ENCODE data around the gene SUPT4H1.

SUPT4H1 gene

GRCh38 chr17:58317421-58318064 lies 34.5 kb downstream of the SUPT4H1 start:
- DNase-seq (ENCODE audit: low read depth): no peak

DNA sequence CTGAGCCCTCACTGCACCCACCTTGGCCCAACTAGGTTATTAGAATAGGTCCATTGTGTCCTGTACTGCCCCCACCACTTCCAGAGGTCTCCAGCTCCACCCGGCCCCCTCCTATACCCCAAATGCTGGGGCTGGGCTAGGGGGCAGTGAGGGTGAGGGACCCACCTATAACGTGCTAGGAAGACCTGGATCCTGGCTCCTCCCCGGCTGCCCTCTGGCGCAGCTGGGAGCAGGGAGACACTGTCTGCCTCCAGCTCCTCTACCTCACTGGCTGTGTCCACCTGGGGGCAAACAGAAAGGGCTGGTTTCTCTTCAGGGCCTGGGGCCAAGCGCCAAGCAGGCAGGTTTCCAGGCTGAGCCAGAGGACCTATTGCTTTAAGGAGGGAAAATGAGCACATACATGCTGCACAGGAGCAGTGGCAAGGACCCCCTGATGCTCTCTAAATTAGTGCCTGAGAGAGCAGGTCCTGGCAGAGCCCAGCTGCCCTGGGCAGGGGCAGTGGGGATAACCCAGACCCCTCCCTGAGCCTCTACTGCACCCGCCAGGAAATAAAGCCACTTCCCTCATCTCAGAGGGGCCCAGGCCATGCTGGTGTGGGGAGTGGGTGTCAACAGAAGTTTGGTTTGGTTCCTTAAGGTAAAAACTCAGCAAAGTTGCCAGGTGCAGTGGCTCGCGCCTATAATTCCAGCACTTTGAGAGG lies 35.6 kb downstream of the SUPT4H1 start:
- DNase-seq (ENCODE audit: low read depth): no peak

GRCh38 chr17:58315750-58316149 lies 36.3 kb downstream of the SUPT4H1 start:
- DNase-seq (ENCODE audit: low read depth): no peak

GRCh38 chr17:58315281-58315711 lies 36.7 kb downstream of the SUPT4H1 start:
- DNase-seq (ENCODE audit: low read depth): no peak

DNA sequence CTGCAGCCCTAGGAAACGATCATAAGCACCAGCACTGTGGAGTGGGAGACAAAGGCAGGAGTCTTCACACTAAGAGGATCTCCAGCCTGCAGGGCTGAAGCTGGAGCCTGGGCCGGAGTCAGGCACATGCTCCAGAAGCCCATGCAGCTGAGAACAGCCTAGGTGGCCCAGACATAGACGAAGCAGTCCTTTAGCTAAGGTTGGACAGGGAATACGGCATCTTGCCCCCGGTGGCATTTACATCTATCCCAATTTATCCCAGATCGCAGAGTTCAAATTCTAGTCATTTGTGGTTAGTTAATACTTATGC lies 37.3 kb downstream of the SUPT4H1 start:
- no peak for DNase-seq (ENCODE audit: low read depth)

DNA sequence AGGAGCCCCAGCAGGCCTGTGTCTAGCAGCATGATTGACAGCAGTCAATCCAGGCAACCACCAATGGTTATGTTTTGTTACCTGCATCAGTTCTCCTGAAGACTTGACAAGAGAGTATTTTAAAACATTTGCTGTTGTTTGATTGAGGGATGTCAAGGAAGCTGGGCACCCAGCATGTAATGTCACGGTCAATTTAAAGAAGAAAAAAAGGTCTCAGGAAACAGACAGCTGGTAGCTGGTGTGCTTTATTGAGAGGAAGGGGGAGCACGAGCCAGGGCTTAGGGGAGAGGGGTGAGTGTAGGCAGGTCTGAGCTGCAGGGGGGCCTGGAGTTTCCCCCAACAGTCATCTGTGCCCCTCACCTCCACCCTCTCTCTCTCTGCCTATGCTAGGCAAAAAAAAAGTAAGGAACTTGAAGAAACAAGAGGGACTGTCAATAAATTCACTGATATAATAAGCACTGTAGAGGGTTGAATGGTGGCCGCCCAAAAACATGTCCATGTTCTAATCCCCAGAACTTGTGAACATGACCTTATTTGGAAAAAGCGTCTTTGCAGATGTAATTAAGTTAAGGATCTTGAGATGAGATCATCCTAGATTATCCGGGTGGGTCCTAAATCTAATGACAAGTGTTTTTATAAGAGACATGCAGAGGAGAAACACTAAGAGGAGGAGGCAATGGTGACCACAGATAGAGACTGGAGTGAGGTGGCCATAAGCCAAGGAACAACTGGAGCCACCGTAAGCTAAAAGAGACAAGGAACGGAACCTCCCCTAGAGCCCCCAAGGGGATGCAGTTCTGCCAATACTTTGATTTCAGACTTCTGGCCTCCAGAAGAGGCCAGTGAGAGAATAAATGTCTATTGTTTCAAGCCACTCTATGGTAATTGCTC lies 37.9 kb downstream of the SUPT4H1 start:
- no peak for DNase-seq (ENCODE audit: low read depth)

DNA sequence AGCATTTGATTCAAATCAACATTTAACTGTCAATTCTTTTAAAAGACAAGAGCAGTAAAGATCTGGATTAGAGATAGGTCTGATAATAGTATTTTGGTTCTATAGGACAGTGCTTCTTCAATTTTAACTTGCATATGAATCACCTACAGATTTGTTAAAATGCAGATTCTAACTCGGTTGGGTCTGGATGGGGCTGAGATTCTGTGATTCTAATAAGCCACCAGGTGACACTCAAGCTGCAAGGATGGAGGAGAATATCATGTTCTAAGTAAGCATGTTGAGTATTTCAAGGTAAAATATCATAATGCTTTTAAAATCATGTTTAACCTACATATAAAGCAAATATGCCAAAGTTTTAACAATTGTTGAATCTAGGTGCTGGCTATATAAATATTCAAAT lies 39.2 kb downstream of the SUPT4H1 start:
- no peak for DNase-seq (ENCODE audit: low read depth)

- DNase-seq (ENCODE audit: low read depth): no peak
Measured at GRCh38 chr17:58312021-58312630, 39.9 kb downstream of the SUPT4H1 start.

DNA sequence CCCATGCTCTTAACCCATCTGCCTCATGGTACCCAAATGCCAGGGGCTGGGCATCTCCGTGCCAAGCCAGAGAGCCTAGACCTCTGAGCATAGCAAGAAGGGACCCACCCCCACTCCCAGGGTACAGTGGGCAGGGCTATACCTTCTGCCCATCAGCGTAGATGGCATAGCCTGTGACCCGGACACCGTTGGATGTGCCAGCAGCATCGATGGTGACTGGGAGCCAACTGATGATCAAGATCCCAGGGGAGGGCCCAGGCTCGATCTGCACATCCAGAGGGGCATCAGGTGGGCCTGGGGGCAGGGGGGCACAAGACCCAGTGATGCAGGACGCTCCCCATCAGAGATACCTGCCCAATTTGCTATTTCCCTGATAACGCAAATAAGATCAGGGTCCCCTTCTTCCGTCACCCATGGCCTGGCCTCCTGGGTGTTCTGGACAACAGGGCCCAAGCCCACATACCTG lies 40.5 kb downstream of the SUPT4H1 start:
- no peak for DNase-seq (ENCODE audit: low read depth)

DNA sequence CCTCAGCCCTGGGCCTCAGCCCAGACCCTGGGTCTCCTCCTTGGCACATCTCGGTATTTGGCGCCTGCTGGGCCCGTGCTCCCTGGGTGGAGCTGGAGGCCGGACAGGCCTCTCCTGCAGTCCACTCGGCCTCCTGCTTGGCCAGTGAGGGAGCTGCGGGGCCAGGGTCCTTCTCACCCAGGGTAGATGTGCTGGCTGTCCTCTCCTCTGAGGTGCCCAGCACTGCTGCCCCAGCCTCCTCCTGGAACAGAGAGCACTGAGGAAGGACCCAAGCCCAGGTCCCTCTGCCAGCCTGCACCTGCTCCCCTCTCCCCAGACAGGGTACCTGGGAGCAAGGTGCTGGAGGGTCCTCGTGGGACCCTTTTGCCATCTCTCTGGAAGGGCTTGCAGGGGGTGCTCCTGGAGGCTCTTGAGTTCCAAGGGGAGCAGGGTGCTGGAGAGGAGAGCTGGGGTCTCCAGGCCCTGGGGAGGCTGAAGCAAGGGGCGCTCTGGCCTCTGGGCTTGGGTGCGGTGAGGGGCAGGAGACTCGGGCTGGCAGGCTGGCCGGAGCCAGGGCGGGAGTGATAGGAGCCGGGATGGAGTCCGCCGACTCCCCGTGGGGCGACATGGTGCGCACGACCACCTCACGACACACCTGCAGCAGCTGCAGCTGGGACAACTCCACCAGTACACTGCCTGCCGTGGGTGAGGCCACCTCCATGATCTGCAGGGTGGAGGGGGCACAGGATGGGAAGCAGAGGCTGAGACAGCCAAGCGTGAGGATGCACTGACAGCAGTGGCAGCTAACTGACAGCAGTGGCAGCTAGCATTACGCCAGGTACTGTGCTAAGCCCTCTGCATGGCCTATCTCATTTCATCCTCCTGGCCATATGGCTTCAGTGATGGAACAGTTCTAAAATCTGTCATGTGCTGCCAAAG lies 41.2 kb downstream of the SUPT4H1 start:
- no peak for DNase-seq (ENCODE audit: low read depth)

GRCh38 chr17:58309918-58310259 lies 42.1 kb downstream of the SUPT4H1 start:
- DNase-seq (ENCODE audit: low read depth): no peak

DNA sequence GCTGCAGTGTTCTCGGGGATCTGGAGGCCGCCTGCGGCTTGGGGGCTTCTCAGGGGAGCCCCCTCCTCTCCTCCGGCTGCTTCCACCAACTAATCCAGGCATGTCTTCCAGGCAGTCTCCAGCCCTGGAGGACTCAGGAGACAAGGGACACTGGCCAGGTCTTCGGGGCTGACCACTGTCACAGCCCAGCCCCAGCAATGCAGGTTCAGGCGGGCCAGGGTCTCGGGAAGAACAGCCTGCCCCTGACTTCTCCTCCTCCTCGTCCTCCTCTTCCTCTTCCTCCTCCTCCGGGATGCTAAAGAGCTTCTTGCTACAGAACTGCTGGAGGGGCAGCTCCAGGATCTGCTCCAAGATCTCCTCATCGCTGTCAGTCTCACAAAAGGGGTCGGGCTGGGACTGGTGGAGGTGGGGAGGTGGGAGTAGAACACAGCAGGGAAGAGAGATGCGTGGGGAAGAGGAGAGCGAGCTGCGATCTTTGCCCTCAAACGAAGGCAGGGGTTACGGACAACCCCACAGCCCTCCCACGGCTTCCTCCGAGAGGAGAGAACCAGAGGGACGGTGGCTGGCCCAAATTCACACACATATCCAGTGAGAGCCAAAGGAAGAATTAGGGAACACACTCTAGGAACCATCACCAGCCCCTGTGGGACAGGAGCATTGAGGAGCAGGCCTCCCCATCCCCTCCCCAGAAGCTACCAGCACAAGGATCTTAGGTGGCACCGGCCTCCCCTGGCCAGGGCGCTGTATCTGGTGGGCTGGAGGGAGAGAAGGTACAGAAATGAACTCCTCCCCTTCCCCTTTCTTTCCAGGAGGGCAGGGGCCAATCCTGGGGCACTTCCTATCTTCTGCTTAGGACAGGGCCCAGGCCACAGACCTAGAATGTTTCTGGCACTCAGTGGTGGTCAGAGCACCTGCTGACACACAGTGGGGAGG lies 42.8 kb downstream of the SUPT4H1 start:
- DNase-seq (ENCODE audit: low read depth): no peak

- no peak for DNase-seq (ENCODE audit: low read depth)
Measured at GRCh38 chr17:58308173-58308984, 43.6 kb downstream of the SUPT4H1 start.

GRCh38 chr17:58307468-58308172 lies 44.4 kb downstream of the SUPT4H1 start:
- no peak for DNase-seq (ENCODE audit: low read depth)

GRCh38 chr17:58306131-58306951 lies 45.7 kb downstream of the SUPT4H1 start:
- DNase-seq (ENCODE audit: low read depth): no peak

DNA sequence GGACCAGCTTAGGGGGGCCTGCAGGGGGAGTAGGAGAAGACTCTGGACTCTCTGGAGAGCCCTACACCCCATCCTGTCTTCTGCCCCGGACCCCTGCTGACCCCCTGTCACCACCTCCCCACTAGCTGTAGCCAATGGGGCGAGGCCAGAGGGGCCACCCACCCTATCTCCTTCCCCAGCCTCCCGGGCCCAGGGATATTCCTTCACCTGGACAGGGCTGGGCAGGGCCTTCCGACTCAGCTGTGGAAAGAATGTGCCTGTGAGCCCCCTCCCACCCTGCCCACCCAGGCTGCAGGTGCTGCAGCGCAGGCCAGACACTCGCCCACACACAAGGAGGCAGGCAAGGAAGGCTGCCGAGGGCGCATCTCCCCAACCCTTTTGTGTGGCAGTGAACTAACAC lies 46.4 kb downstream of the SUPT4H1 start:
- no peak for DNase-seq (ENCODE audit: low read depth)

DNA sequence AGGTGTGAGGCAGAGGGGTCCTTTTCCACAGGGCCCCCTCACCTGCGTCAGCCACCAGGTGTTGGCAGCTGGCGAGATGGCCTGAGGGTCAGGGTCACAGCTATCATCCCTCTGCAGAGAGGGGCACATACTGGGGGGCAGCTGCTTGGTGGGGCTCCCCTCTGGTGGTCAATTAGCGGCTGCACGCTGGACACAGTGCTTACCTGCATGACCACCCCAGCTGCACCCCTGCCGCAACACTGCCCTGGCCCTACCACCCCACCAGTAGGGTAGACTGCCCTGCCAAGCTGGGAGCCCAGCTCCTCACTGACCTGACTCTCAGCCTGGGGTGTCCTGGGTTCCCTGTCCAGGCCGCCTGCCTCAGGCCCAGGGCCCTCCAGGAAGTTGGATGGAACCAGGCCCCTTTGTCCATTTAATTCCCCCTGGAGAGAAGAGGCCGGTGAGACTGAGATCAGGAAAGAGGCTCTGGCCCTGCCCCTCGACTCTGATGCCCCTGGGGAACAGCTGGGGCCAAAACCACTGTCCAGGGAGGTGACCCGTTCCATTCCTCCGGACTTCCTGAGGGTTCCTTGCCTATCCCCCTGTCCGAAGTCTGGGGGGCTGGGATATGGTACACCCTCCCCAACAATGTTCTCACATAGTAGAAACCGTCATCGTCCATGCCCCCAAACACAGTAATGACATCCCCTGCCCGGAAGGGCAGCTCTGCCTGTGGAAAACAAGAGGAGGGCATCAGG lies 47.1 kb downstream of the SUPT4H1 start:
- DNase-seq (ENCODE audit: low read depth): no peak

Data from stimulated activated CD8-positive, alpha-beta memory T cell treated with anti-CD3 and anti-CD28 coated beads, Interleukin-15, amount 100 ng/mL, for 24 hours (primary cell).